Measurements from ENCODE around the gene CTNNBIP1. TPM values are rescaled to one million over a fixed set of nuclear protein-coding genes. Genes with fewer than 3 reads are reported as not detected.

The CTNNBIP1 gene
- total and polyA plus RNA-seq, 2 donors (not counting 3 experiments of a cell fraction or from before 2014, with no cell fraction given) = 26.6 to 31.7 TPM

GRCh38 chr1:9887070-9887469 is 23.0 kb downstream of the CTNNBIP1 start:
- H4K20me1 ChIP-seq (replicated peaks; ENCODE audit: control insufficient read depth, extremely low read depth, insufficient read depth, low read length) = no peaks in the 10 kb centered on the region
- peaks cover 23% of the 10 kb centered on the region for H3K4me1 ChIP-seq (ENCODE audit: control insufficient read depth, extremely low read depth, insufficient read depth, low read length)
- no peak for TF ChIP-seq MYC (IDR thresholded peaks at IDR 0.05; ENCODE audit: low read depth, low read length)
- no peak for TF ChIP-seq EZH2 (IDR thresholded peaks at IDR 0.05; ENCODE audit: borderline replicate concordance, low read depth, low read length, severe bottlenecking)
- no peak for TF ChIP-seq CTCF (IDR thresholded peaks at IDR 0.05; ENCODE audit: extremely low read depth in 1 of 2, insufficient read depth in 1 of 2, low read depth in 1 of 2, low read length in 2 of 2)
- no peak for TF ChIP-seq POLR2A (IDR thresholded peaks at IDR 0.05; ENCODE audit: low read depth, low read length)
- TF ChIP-seq POLR2AphosphoS5 (IDR thresholded peaks at IDR 0.05; ENCODE audit: insufficient read depth, low read depth, low read length) = no peak
- TF ChIP-seq FOS (IDR thresholded peaks at IDR 0.05; ENCODE audit: borderline replicate concordance, insufficient read depth, low read length) = no peak
- no peak for TF ChIP-seq JUN (IDR thresholded peaks at IDR 0.05; ENCODE audit: borderline replicate concordance, insufficient read depth, insufficient read length, low read depth)
- no peak for TF ChIP-seq GATA2 (IDR thresholded peaks at IDR 0.05; ENCODE audit: insufficient read depth, insufficient read length, low read depth, low read length)
- TF ChIP-seq, protein P1, sequence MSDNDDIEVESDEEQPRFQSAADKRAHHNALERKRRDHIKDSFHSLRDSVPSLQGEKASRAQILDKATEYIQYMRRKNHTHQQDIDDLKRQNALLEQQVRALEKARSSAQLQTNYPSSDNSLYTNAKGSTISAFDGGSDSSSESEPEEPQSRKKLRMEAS (IDR thresholded peaks at IDR 0.05; ENCODE audit: insufficient read depth, insufficient read length) = no peak
- peaks cover 0 to 2% of the 10 kb centered on the region in 2 experiments for H3K36me3 ChIP-seq (ENCODE audit: control insufficient read depth in 2 of 2, extremely low read depth in 1 of 2, insufficient read depth in 2 of 2, low read length in 2 of 2)
- H2AFZ ChIP-seq (ENCODE audit: low read depth, low read length) = no peak overlapping the region
- dilution Hi-C loops (cut with MboI; ENCODE audit: extremely low pct_ligation_motif_present, low sequenced_read_pairs) = no loop called here
- no peaks in the 10 kb centered on the region for H3K27me3 ChIP-seq (ENCODE audit: control insufficient read depth in 2 of 2, insufficient read depth in 2 of 2, low read length in 2 of 2)
- H3K4me3 ChIP-seq (replicated peaks in 1 of 3; ENCODE audit: insufficient read depth in 1 of 3, low read depth in 1 of 3, low read length in 3 of 3) = no peak overlapping the region
- no peak overlapping the region for H3K27ac ChIP-seq (ENCODE audit: insufficient read depth, low read depth, low read length)
- no peaks in the 10 kb centered on the region for H3K9me1 ChIP-seq (replicated peaks; ENCODE audit: control insufficient read depth, extremely low read depth, insufficient read depth, low read length)
- H3K4me2 ChIP-seq (ENCODE audit: insufficient read depth, low read length) = no peak overlapping the region
- ChIA-PET POLR2A (no interaction called here), CTCF (interaction anchor here (0.9 kb wide), 1 partner anchor 64 kb away, joined by 3 read pairs; no protein-coding TSS in a partner anchor)
- no TSS peak for BruUV-seq (replicated peaks)
- no peak for DNase-seq (ENCODE audit: low read depth, low spot score)
- no peak for FAIRE-seq
- no peak overlapping the region for H3K9ac ChIP-seq (replicated peaks; ENCODE audit: extremely low read depth, insufficient read depth, low read length)
- intact Hi-C loops (cut with micrococcal nuclease) = no loop called here
- no peaks in the 10 kb centered on the region for H3K9me3 ChIP-seq (replicated peaks; ENCODE audit: control insufficient read depth, insufficient read depth, low read length)
- H3K79me2 ChIP-seq (ENCODE audit: control insufficient read depth, insufficient read depth, low read length) = no peaks in the 10 kb centered on the region
